ENCODE data around the gene ENAH.

GRCh38 chr1:225691377-225691776 lies 38.5 kb upstream of the ENAH start:
- TF ChIP-seq REST (IDR thresholded peaks at IDR 0.05; ENCODE audit: insufficient read depth in 1 of 2, low read depth in 2 of 2, low read length in 2 of 2) (no peak), POLR2AphosphoS5 (IDR thresholded peaks at IDR 0.05; ENCODE audit: low read depth, low read length) (no peak), TAF1 (IDR thresholded peaks at IDR 0.05; ENCODE audit: borderline replicate concordance, insufficient read depth, low read length) (no peak), SIN3A (IDR thresholded peaks at IDR 0.05; ENCODE audit: borderline replicate concordance, insufficient read depth, low read length) (no peak), FOXP2 (optimal IDR thresholded peaks at IDR 0.05; ENCODE audit: borderline replicate concordance, extremely low read depth, extremely low read length, insufficient read depth) (no peak)
